Measurements from ENCODE around the gene BTLA. TPM values are rescaled to one million over a fixed set of nuclear protein-coding genes. Genes with fewer than 3 reads are reported as not detected.
A peak's percentile ranks its signal among the peaks of the same experiment; 100 is the strongest.
"Not testable (repeated sequence)": the region's sequence is repeated elsewhere in the genome, so short reads cannot be mapped to it uniquely, and the experiment has no call there.

BTLA gene
- total and polyA plus RNA-seq, 8 donors = 0.14 to 1.6 (median 0.43) TPM

DNA sequence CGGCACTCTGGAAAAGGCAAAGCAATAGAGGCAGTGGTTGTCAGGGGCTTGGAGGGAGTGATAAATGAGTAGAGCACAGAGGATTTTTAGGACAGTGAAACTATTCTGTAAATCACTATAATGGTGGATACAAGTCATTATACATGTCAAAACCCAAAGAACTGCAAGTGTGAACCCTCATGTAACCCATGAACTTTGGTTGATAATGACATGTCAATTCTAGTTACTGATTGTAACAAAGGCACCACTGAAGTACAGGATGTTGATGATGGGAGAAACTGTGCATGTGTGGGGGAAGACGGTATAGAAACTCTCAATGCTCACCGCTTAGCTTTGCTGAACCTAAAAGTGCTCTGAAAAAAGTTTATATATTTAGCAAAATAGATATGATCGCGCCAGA lies 36.0 kb downstream of the BTLA start:
- H3K27me3 ChIP-seq = no peaks in the 10 kb centered on the region
- TF ChIP-seq, protein P1, sequence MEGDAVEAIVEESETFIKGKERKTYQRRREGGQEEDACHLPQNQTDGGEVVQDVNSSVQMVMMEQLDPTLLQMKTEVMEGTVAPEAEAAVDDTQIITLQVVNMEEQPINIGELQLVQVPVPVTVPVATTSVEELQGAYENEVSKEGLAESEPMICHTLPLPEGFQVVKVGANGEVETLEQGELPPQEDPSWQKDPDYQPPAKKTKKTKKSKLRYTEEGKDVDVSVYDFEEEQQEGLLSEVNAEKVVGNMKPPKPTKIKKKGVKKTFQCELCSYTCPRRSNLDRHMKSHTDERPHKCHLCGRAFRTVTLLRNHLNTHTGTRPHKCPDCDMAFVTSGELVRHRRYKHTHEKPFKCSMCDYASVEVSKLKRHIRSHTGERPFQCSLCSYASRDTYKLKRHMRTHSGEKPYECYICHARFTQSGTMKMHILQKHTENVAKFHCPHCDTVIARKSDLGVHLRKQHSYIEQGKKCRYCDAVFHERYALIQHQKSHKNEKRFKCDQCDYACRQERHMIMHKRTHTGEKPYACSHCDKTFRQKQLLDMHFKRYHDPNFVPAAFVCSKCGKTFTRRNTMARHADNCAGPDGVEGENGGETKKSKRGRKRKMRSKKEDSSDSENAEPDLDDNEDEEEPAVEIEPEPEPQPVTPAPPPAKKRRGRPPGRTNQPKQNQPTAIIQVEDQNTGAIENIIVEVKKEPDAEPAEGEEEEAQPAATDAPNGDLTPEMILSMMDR (IDR thresholded peaks at IDR 0.05) = no peak
- intact Hi-C loops (cut with DNase I) = no loop called here
- no peak overlapping the region for H3K4me3 ChIP-seq
- H3K9me3 ChIP-seq = peaks cover 0 to 3% of the 10 kb centered on the region in 2 donors
- H3K27ac ChIP-seq = no peak overlapping the region
- H3K36me3 ChIP-seq = no peaks in the 10 kb centered on the region
- DNase-seq = no peak
- ATAC-seq = no peak
- peaks cover 0 to 32% of the 10 kb centered on the region in 2 donors for H3K4me1 ChIP-seq

DNA sequence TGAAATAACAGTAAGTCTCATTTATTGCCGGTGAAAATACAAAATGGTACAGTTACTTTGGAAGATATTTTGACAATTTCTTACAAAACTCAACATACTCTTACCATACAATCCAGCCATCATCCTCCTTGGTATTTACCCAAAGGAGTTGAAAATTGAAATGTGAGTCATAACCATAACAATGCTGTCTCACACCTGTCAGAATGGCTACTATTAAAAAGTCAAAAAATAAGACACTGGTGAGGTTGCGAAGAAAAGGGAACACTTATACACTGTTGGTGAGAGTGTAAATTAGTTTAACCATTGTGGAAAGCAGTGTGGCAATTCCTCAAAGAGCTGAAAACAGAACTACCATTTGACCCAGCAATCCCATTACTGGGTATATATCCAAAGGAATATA lies 37.5 kb downstream of the BTLA start:
- H3K4me3 ChIP-seq; H3K27ac ChIP-seq; H3K9me3 ChIP-seq; H3K27me3 ChIP-seq; DNase-seq; intact Hi-C loops (cut with DNase I); H3K36me3 ChIP-seq; ATAC-seq: not testable (repeated sequence)
- H3K4me1 ChIP-seq = peaks cover 0 to 32% of the 10 kb centered on the region in 2 donors

DNA sequence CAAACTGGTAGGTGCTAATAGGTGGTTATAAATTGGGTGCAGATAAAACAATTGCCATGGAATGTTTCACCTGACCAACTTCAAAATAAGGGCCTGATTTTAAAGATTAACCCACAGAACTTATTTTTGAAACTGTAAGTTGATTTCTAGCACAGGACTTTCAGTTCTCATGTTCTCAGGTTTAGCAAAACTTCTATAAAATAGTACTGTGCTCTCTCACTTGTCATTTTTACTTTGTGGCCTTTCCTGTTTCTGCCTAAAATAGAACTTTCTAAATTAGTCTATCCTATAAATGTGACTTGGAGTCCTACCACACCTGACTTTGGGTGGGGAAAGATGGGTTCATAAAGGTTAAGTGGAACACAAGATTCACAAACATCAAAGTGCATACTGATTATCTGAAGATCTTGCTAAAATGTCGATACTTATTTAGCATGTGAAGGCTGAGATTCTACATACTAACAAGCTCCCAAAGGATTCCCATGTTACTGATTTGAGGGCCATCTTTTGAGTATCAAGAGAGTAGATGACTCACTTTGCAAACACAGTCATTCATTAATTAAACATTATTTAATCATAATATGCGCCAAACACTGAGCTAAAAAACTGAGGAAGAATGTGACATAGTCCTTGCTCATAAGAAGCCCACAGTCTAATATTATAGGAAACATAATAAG lies 38.6 kb downstream of the BTLA start:
- no peak overlapping the region for H3K27ac ChIP-seq
- TF ChIP-seq, protein P1 (IDR thresholded peaks at IDR 0.05) = no peak
- peaks cover 0 to 21% of the 10 kb centered on the region in 2 donors for H3K4me1 ChIP-seq
- H3K27me3 ChIP-seq = no peaks in the 10 kb centered on the region
- intact Hi-C loops (cut with DNase I) = no loop called here
- no peaks in the 10 kb centered on the region for H3K36me3 ChIP-seq
- ATAC-seq (peak; percentile 25), DNase-seq (no peak)
- peaks cover 0 to 3% of the 10 kb centered on the region in 2 donors for H3K9me3 ChIP-seq
- H3K4me3 ChIP-seq = no peak overlapping the region

DNA sequence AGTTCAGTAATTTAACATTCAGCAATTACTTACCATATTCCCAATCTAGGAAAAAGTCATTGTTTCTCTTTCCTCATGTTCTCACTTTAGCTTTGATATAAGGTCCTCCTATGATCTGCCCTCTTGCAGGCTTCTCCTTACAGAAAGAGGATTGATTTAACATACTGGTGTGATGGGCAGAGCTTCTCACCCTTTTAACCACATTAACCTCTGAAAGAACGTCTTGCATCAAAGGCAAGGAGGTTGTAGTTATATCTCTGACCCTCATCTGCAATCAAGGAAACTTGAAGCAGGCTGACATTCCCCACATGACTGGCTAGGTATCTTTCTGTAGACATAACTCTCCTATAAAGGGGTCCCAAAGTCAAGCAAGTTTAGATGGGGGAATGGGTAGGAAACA lies 39.5 kb downstream of the BTLA start:
- no peaks in the 10 kb centered on the region for H3K36me3 ChIP-seq
- intact Hi-C loops (cut with DNase I) = no loop called here
- H3K9me3 ChIP-seq = peaks cover 0 to 3% of the 10 kb centered on the region in 2 donors
- ATAC-seq (no peak), DNase-seq (no peak)
- no peak overlapping the region for H3K27ac ChIP-seq
- TF ChIP-seq, protein P1 (IDR thresholded peaks at IDR 0.05) = no peak
- peaks cover 0 to 12% of the 10 kb centered on the region in 2 donors for H3K4me1 ChIP-seq
- H3K4me3 ChIP-seq = no peak overlapping the region
- no peaks in the 10 kb centered on the region for H3K27me3 ChIP-seq

DNA sequence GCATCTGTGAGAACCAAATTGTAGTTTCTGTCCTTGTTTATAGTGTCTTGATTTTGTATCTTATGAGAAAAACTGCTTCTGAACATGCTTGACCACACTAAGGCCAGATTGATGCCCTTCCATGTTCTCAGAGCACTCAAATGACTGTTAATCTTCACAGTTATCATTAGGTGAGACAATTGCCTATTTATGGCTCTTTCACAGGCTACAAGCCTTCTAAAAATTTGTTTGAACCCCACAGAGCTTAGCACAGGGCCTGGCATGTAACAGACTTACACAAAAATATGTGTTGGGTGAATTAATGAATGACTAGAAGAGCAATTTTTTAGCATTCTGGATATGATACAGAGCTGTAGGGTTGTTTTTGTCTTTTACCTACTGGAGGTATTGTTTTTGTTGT lies 43.1 kb downstream of the BTLA start:
- H3K9me3 ChIP-seq = no peaks in the 10 kb centered on the region
- no peaks in the 10 kb centered on the region for H3K27me3 ChIP-seq
- H3K4me3 ChIP-seq = no peak overlapping the region
- H3K4me1 ChIP-seq = no peaks in the 10 kb centered on the region
- no peaks in the 10 kb centered on the region for H3K36me3 ChIP-seq
- intact Hi-C loops (cut with DNase I) = no loop called here
- TF ChIP-seq, protein P1 (IDR thresholded peaks at IDR 0.05) = no peak
- DNase-seq (no peak), ATAC-seq (no peak)
- no peak overlapping the region for H3K27ac ChIP-seq

DNA sequence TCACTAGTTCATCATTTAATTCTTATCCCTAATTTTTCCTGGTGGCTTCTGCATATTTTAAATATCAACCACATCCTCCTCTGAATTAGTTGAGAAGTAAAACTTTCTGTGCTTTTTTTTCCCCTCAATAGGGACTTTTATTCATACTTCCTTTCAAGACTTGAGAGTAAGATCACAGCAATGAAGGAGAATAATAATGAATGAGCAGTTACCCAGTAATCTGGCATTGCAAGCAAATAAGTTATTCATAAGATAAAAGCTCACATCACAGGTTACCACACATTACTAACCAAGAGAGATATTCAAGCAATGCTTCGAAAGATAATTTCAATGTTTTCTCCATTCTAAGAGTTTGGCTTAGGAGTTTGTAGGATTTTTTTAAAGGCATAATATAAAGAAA lies 50.3 kb downstream of the BTLA start:
- no peak for ATAC-seq
- Histone ChIP-seq H3K36me3 (no peaks in the 10 kb centered on the region), H3K27me3 (no peaks in the 10 kb centered on the region), H3K4me1 (no peaks in the 10 kb centered on the region), H3K4me3 (no peak overlapping the region), H3K9me3 (no peaks in the 10 kb centered on the region), H3K27ac (no peak overlapping the region)
- DNase-seq = no peak
- intact Hi-C loops (cut with DNase I) = no loop called here
- TF ChIP-seq, protein P1 (IDR thresholded peaks at IDR 0.05) = no peak
